Natural killer cell (primary cell): ENCODE measurements around the gene EXOSC5. TPM values are rescaled to one million over a fixed set of nuclear protein-coding genes. Genes with fewer than 3 reads are reported as not detected.

Experiments
- ATAC-seq, 3 donors: fragments of 150-1000 bp in 2 of 3; fragments of 200-7000 bp in 1 of 3; cut with Tn5 transposase; 1 replicate in 1 of 3; 2 replicates in 2 of 3; pipeline ENCODE4 v1.10.0; 2021; ENCODE audit warnings: mild to moderate bottlenecking in 2 of 3, moderate library complexity in 2 of 3
- DNase-seq, 2 donors: peaks; one replicate each; pipeline versions ENCODE4 v3.0.0 to v3.0.0-alpha.2; 2013 to 2021; ENCODE audit warnings: mixed read lengths in 1 of 2
- H3K27ac ChIP-seq: one replicate; pipeline ENCODE4 v1.5.1; 2013; ENCODE audit warnings: mild to moderate bottlenecking, low read length
- H3K27me3 ChIP-seq: one replicate; pipeline ENCODE4 v1.6.1; 2013; ENCODE audit warnings: low read length; ENCODE audit not compliant: control insufficient read depth, insufficient read depth
- H3K36me3 ChIP-seq: one replicate; pipeline ENCODE4 v1.6.1; 2013; ENCODE audit warnings: low read length; ENCODE audit not compliant: control insufficient read depth, insufficient read depth
- H3K4me1 ChIP-seq: one replicate; pipeline ENCODE4 v1.6.1; 2013; ENCODE audit warnings: low read length; ENCODE audit not compliant: control insufficient read depth, insufficient read depth
- H3K4me3 ChIP-seq: one replicate; pipeline ENCODE4 v1.5.1; 2013; ENCODE audit warnings: low read length
- H3K9me3 ChIP-seq: one replicate; pipeline ENCODE4 v1.6.1; 2013; ENCODE audit warnings: low read length; ENCODE audit not compliant: control insufficient read depth, insufficient read depth
- H3K27ac Mint-ChIP-seq, 2 donors: one replicate each; pipeline ENCODE4 v1.8.0; 2022; ENCODE audit warnings: mild to moderate bottlenecking in 2 of 2, mixed read lengths in 2 of 2, moderate library complexity in 1 of 2
- H3K27me3 Mint-ChIP-seq, 2 donors: one replicate each; pipeline ENCODE4 v1.8.0; 2022; ENCODE audit warnings: low read depth in 2 of 2, mixed read lengths in 2 of 2
- H3K36me3 Mint-ChIP-seq: one replicate; pipeline ENCODE4 v1.8.0; 2022; ENCODE audit warnings: mixed read lengths
- H3K4me1 Mint-ChIP-seq, 2 donors: one replicate each; pipeline ENCODE4 v1.8.0; 2022; ENCODE audit warnings: mixed read lengths in 2 of 2
- H3K4me3 Mint-ChIP-seq: one replicate; pipeline ENCODE4 v1.8.0; 2022; ENCODE audit warnings: mild to moderate bottlenecking, moderate library complexity, mixed read lengths
- H3K9me3 Mint-ChIP-seq, 2 donors: one replicate each; pipeline ENCODE4 v1.8.0; 2022; ENCODE audit warnings: mixed read lengths in 2 of 2
- whole genome bisulfite sequencing: methylation state at CpG from one replicate; pipeline ENCODE4 v1.1.7; 2013; ENCODE audit warnings: missing lambda C conversion rate; ENCODE audit not compliant: insufficient coverage; 5-methylcytosine and 5-hydroxymethylcytosine counted together
- intact Hi-C: fragments of 100-400 bp; cut with micrococcal nuclease; formaldehyde crosslinking; loops from one replicate; pipeline ENCODE4 v1.14.2; 2022
- total RNA-seq, 4 donors: library from RNA; stranded (reverse); fragments of 120-200 nt in 1 of 4; gene quantifications; one replicate each; pipeline versions ENCODE4 v1.2.3 to v1.2.4, GENCODE V29; 2013 to 2022
- TF ChIP-seq, protein P1 (sequence below): fragments of 200-600 bp; IDR thresholded peaks from one replicate; pipeline ENCODE4 v1.8.0; 2022; ENCODE audit warnings: antibody characterized with exemption

Gene EXOSC5
- total RNA-seq = 10 to 100 TPM in 1 of 3 donors, 1 to 10 TPM in 2; 9.0 to 11.6 (median 9.5) TPM
- total RNA-seq (2013) = 9.7 TPM

GRCh38 chr19:41397086-41398049 is at the start of gene EXOSC5, which contains the start of gene BCKDHA:
Gene EXOSC5, minus strand, starts transcription at chr19:41397359. Its CDS starts 31 bp downstream, at chr19:41397328.
Gene BCKDHA, plus strand, starts transcription at chr19:41397818. Its CDS starts 10 bp downstream, at chr19:41397828.
- Mint-ChIP-seq H3K9me3 (no peaks in the 10 kb centered on the region), H3K4me1 (peaks cover 38 to 45% of the 10 kb centered on the region in 2 donors), H3K27ac (peak within 1 kb of the TSS; percentile 99 to 100), H3K4me3 (peak within 1 kb of the TSS; percentile 97), H3K27me3 (no peaks in the 10 kb centered on the region), H3K36me3 (no peaks in the 10 kb centered on the region)
- Histone ChIP-seq H3K27ac (peak within 1 kb of the TSS; percentile 95), H3K4me3 (peak within 1 kb of the TSS; percentile 94), H3K9me3 (no peaks in the 10 kb centered on the region), H3K36me3 (peaks cover 7% of the 10 kb centered on the region), H3K27me3 (no peaks in the 10 kb centered on the region), H3K4me1 (peaks cover 29% of the 10 kb centered on the region)
- TF ChIP-seq, protein P1, sequence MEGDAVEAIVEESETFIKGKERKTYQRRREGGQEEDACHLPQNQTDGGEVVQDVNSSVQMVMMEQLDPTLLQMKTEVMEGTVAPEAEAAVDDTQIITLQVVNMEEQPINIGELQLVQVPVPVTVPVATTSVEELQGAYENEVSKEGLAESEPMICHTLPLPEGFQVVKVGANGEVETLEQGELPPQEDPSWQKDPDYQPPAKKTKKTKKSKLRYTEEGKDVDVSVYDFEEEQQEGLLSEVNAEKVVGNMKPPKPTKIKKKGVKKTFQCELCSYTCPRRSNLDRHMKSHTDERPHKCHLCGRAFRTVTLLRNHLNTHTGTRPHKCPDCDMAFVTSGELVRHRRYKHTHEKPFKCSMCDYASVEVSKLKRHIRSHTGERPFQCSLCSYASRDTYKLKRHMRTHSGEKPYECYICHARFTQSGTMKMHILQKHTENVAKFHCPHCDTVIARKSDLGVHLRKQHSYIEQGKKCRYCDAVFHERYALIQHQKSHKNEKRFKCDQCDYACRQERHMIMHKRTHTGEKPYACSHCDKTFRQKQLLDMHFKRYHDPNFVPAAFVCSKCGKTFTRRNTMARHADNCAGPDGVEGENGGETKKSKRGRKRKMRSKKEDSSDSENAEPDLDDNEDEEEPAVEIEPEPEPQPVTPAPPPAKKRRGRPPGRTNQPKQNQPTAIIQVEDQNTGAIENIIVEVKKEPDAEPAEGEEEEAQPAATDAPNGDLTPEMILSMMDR = no peak
- ATAC-seq = peak; percentile 96 to 100 (median 98)
- intact Hi-C loops = loop anchor here (1.0 kb wide), 4 partner anchors 33 to 135 kb away; partner anchors contain the start of genes B9D2 and DMAC2
- peak; percentile 97 to 100 for DNase-seq
- WGBS = 0% methylated on average over 49 of the region's 50 CpGs

- H3K36me3 ChIP-seq = no peaks in the 10 kb centered on the region
- Mint-ChIP-seq H3K36me3 (no peaks in the 10 kb centered on the region), H3K4me1 (peaks cover 0 to 8% of the 10 kb centered on the region in 2 donors), H3K9me3 (no peaks in the 10 kb centered on the region), H3K4me3 (no peak overlapping the region), H3K27ac (no peak overlapping the region), H3K27me3 (peaks cover 14 to 22% of the 10 kb centered on the region in 2 donors)
- no peak overlapping the region for H3K27ac ChIP-seq
- H3K27me3 ChIP-seq = peaks cover 3% of the 10 kb centered on the region
- H3K4me3 ChIP-seq = no peak overlapping the region
- ATAC-seq (no peak), DNase-seq (no peak)
- 69% methylated on average over 5 of the region's 5 CpGs for WGBS
- H3K4me1 ChIP-seq = peaks cover 9% of the 10 kb centered on the region
- intact Hi-C loops = no loop called here
- TF ChIP-seq, protein P1 = no peak
- H3K9me3 ChIP-seq = no peaks in the 10 kb centered on the region
These were observed 48.4 kb upstream of the EXOSC5 start for GRCh38 chr19:41445575-41445974.

GRCh38 chr19:41443813-41444455 is 46.8 kb upstream of the EXOSC5 start:
- Mint-ChIP-seq H3K4me1 (no peaks in the 10 kb centered on the region), H3K36me3 (no peaks in the 10 kb centered on the region)
- ATAC-seq = no peak

More at GRCh38 chr19:41443813-41444455, 46.8 kb upstream of the EXOSC5 start:
- Histone ChIP-seq H3K27ac (no peak overlapping the region), H3K4me3 (no peak overlapping the region), H3K9me3 (no peaks in the 10 kb centered on the region), H3K36me3 (no peaks in the 10 kb centered on the region), H3K27me3 (peaks cover 3% of the 10 kb centered on the region), H3K4me1 (peaks cover 13% of the 10 kb centered on the region)
- WGBS = 83% methylated on average over 6 of the region's 6 CpGs
- TF ChIP-seq, protein P1 = no peak
- Mint-ChIP-seq H3K27ac (no peak overlapping the region), H3K27me3 (peaks cover 2 to 17% of the 10 kb centered on the region in 2 donors), H3K4me3 (no peak overlapping the region), H3K9me3 (no peaks in the 10 kb centered on the region)
- no peak for DNase-seq
- intact Hi-C loops = no loop called here
